Glomerular endothelial cell (primary cell): ENCODE results near the gene PRF1. TPM values are rescaled to one million over a fixed set of nuclear protein-coding genes. Genes with fewer than 3 reads are reported as not detected.

Experiments
- DNase-seq: peaks from one replicate; pipeline ENCODE4 v3.0.0-alpha.2; 2011; ENCODE audit warnings: low read depth, low spot score; ENCODE audit errors: extremely low read depth
- total RNA-seq: library from RNA; depleted of rRNA; stranded (reverse); fragments of >200 nt; gene quantifications from 2 replicates; pipeline ENCODE4 v1.2.3, GENCODE V29; 2015

The PRF1 gene
- total RNA-seq, 1 donor from 2014 or later: not detected

GRCh38 chr10:70561558-70561957 lies 41.0 kb downstream of the PRF1 start:
- DNase-seq: no peak

GRCh38 chr10:70561070-70561469 lies 41.5 kb downstream of the PRF1 start:
- no peak for DNase-seq

- no peak for DNase-seq
Measured at GRCh38 chr10:70560511-70560941, 42.0 kb downstream of the PRF1 start.

GRCh38 chr10:70559861-70560260 lies 42.7 kb downstream of the PRF1 start:
- no peak for DNase-seq

GRCh38 chr10:70558871-70559810 lies 43.4 kb downstream of the PRF1 start:
- DNase-seq: no peak

GRCh38 chr10:70558295-70558694 lies 44.2 kb downstream of the PRF1 start:
- DNase-seq: no peak

- no peak for DNase-seq
Measured at GRCh38 chr10:70557876-70558275, 44.7 kb downstream of the PRF1 start.

GRCh38 chr10:70557086-70557845 lies 45.3 kb downstream of the PRF1 start:
- DNase-seq: no peak

- DNase-seq: no peak
Measured at GRCh38 chr10:70555371-70555770, 47.2 kb downstream of the PRF1 start.

GRCh38 chr10:70552586-70552985 lies 50.0 kb downstream of the PRF1 start:
- DNase-seq: no peak

GRCh38 chr10:70551971-70552422 lies 50.5 kb downstream of the PRF1 start:
- DNase-seq: no peak

- no peak for DNase-seq
Measured at GRCh38 chr10:70551466-70551865, 51.1 kb downstream of the PRF1 start.

GRCh38 chr10:70550459-70550858 lies 52.1 kb downstream of the PRF1 start:
- DNase-seq: no peak

- DNase-seq: peak; percentile 23
Measured at GRCh38 chr10:70549962-70550458, 52.5 kb downstream of the PRF1 start.

- DNase-seq: no peak
Measured at GRCh38 chr10:70549351-70549961, 53.1 kb downstream of the PRF1 start.

Other genes with a start within 250 kb of the PRF1 start
- gene LRRC20, start 220.1 kb downstream of the PRF1 start, total RNA-seq: 18.3 and 29.2 TPM in 2 replicates
- 37.2 and 38.7 TPM in 2 replicates for gene EIF4EBP2, start 198.6 kb downstream of the PRF1 start, total RNA-seq
- gene NODAL, start 161.1 kb downstream of the PRF1 start, total RNA-seq: not detected in 2 replicates
- 94.9 and 197 TPM in 2 replicates for gene PALD1, start 124.0 kb downstream of the PRF1 start, total RNA-seq
- gene ADAMTS14, start 69.8 kb upstream of the PRF1 start, total RNA-seq: 2.9 and 3.4 TPM in 2 replicates
- not detected in 2 replicates for gene TBATA, start 182.6 kb upstream of the PRF1 start, total RNA-seq
- gene SGPL1, start 213.2 kb upstream of the PRF1 start, total RNA-seq: 14.3 and 24.2 TPM in 2 replicates